Central memory CD4-positive, alpha-beta T cell (primary cell): Measurements from ENCODE around the gene ADK.
A peak's percentile ranks its signal among the peaks of the same experiment; 100 is the strongest.

ENCODE experiments used
- DNase-seq: peaks from one replicate; pipeline ENCODE4 v3.0.0; 2022

ADK gene

GRCh38 chr10:74685564-74685963, 534.5 kb downstream of the ADK start:
- no peak for DNase-seq

GRCh38 chr10:74690393-74690792, 539.4 kb downstream of the ADK start:
- DNase-seq = no peak

GRCh38 chr10:74691164-74691563, 540.1 kb downstream of the ADK start:
- no peak for DNase-seq

GRCh38 chr10:74704629-74705357, 553.8 kb downstream of the ADK start:
- no peak for DNase-seq

- no peak for DNase-seq
Measured at GRCh38 chr10:74705358-74705980, 554.4 kb downstream of the ADK start.

- DNase-seq = no peak
Measured at GRCh38 chr10:74706966-74707365, 555.9 kb downstream of the ADK start.

GRCh38 chr10:74708246-74708645, 557.2 kb downstream of the ADK start:
- DNase-seq = no peak

- no peak for DNase-seq
Measured at GRCh38 chr10:74718208-74718607, 567.2 kb downstream of the ADK start.

- DNase-seq = no peak
Measured at GRCh38 chr10:74728225-74728624, 577.2 kb downstream of the ADK start.

- DNase-seq = no peak
Measured at GRCh38 chr10:74730246-74730645, 579.2 kb downstream of the ADK start.

GRCh38 chr10:74733612-74734011, 582.6 kb downstream of the ADK start:
- DNase-seq = no peak

GRCh38 chr10:74736029-74736428, 585.0 kb downstream of the ADK start:
- DNase-seq = no peak

GRCh38 chr10:74738052-74738451, 587.0 kb downstream of the ADK start:
- DNase-seq = no peak

- DNase-seq = no peak
Measured at GRCh38 chr10:74738542-74738941, 587.5 kb downstream of the ADK start.

- DNase-seq = peak; percentile 9
Measured at GRCh38 chr10:74738985-74739567, 588.1 kb downstream of the ADK start.

GRCh38 chr10:74743401-74743800, 592.4 kb downstream of the ADK start:
- DNase-seq = no peak

GRCh38 chr10:74745449-74745848, 594.4 kb downstream of the ADK start:
- no peak for DNase-seq

GRCh38 chr10:74746813-74747212, 595.8 kb downstream of the ADK start:
- DNase-seq = no peak

- DNase-seq = no peak
Measured at GRCh38 chr10:74748468-74749031, 597.5 kb downstream of the ADK start.

GRCh38 chr10:74750848-74751274, 599.8 kb downstream of the ADK start:
- DNase-seq = no peak

- DNase-seq = no peak
Measured at GRCh38 chr10:74752371-74753040, 601.5 kb downstream of the ADK start.

- DNase-seq = no peak
Measured at GRCh38 chr10:74753442-74754211, 602.6 kb downstream of the ADK start.
